Measurements from ENCODE around the gene LRP1B.

Gene LRP1B

GRCh38 chr2:141458351-141458750, 672.5 kb downstream of the LRP1B start:
- DNase-seq (ENCODE audit: low read depth): no peak
- no peak overlapping the region for H3K4me3 ChIP-seq (ENCODE audit: low read depth, low read length)
- no peak for TF ChIP-seq CTCF (IDR thresholded peaks at IDR 0.05; ENCODE audit: insufficient read depth, low read depth, low read length, missing control alignments)

- H3K4me3 ChIP-seq (ENCODE audit: low read depth, low read length): no peak overlapping the region
- no peak for DNase-seq (ENCODE audit: low read depth)
- TF ChIP-seq CTCF (IDR thresholded peaks at IDR 0.05; ENCODE audit: insufficient read depth, low read depth, low read length, missing control alignments): no peak
Observed at GRCh38 chr2:141455877-141456276, 674.9 kb downstream of the LRP1B start.

- TF ChIP-seq CTCF (IDR thresholded peaks at IDR 0.05; ENCODE audit: insufficient read depth, low read depth, low read length, missing control alignments): no peak
- DNase-seq (ENCODE audit: low read depth): no peak
- H3K4me3 ChIP-seq (ENCODE audit: low read depth, low read length): no peak overlapping the region
Observed at GRCh38 chr2:141455211-141455826, 675.5 kb downstream of the LRP1B start.

- no peak for DNase-seq (ENCODE audit: low read depth)
- H3K4me3 ChIP-seq (ENCODE audit: low read depth, low read length): no peak overlapping the region
- no peak for TF ChIP-seq CTCF (IDR thresholded peaks at IDR 0.05; ENCODE audit: insufficient read depth, low read depth, low read length, missing control alignments)
Observed at GRCh38 chr2:141440072-141440635, 690.7 kb downstream of the LRP1B start.

- no peak for DNase-seq (ENCODE audit: low read depth)
- TF ChIP-seq CTCF (IDR thresholded peaks at IDR 0.05; ENCODE audit: insufficient read depth, low read depth, low read length, missing control alignments): no peak
- no peak overlapping the region for H3K4me3 ChIP-seq (ENCODE audit: low read depth, low read length)
Observed at GRCh38 chr2:141439524-141439923, 691.3 kb downstream of the LRP1B start.

- DNase-seq (ENCODE audit: low read depth): no peak
- no peak for TF ChIP-seq CTCF (IDR thresholded peaks at IDR 0.05; ENCODE audit: insufficient read depth, low read depth, low read length, missing control alignments)
- H3K4me3 ChIP-seq (ENCODE audit: low read depth, low read length): no peak overlapping the region
Observed at GRCh38 chr2:141438536-141438935, 692.3 kb downstream of the LRP1B start.

- TF ChIP-seq CTCF (IDR thresholded peaks at IDR 0.05; ENCODE audit: insufficient read depth, low read depth, low read length, missing control alignments): no peak
- no peak for DNase-seq (ENCODE audit: low read depth)
Observed at GRCh38 chr2:141437521-141437920, 693.3 kb downstream of the LRP1B start.

More at GRCh38 chr2:141437521-141437920, 693.3 kb downstream of the LRP1B start:
- H3K4me3 ChIP-seq (ENCODE audit: low read depth, low read length): no peak overlapping the region
